Measurements from ENCODE around the gene ROCK1.

ROCK1 gene

DNA sequence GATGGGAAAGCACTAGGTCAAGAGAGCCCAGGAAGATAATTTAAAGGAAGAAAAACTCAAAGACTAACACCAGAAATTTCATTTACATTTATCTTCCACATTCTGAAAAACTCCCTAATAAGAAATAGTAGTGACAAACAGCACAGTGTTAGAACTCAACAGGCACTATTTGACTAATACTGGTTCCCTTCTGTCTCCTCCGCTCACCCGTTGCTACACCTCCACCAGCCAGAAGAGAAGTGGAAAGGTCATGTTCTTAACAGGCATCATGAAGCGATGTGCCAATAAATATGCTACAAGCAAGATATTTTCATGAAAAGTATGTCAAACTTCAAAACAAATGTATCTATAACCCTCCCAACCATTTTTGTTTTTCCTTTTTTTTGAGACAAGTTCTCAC lies 5.7 kb downstream of the ROCK1 start:
- DNase-seq (ENCODE audit: low spot score) = no peak

- DNase-seq (ENCODE audit: low spot score) = no peak
Observed at GRCh38 chr18:21101172-21101571, 10.4 kb downstream of the ROCK1 start.

DNA sequence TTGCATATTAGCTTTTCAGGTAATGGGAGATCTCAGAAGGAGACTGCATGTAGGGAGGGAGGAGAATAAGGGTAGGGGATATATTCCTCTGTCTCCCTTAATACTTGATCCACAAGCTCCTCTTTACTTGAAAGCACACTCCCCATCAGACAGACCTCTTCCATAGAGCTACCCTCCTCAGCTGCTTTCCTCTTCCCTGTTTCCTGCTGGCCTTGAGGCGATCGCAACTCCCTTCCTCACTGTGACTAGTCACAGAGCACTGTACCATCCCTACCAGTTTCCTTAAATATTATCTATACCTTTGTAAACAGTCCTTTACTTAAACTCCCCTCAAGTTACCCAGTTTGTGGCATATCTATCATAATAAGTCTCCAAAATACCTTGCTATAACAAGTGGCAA lies 10.9 kb downstream of the ROCK1 start:
- DNase-seq (ENCODE audit: low spot score) = no peak

DNA sequence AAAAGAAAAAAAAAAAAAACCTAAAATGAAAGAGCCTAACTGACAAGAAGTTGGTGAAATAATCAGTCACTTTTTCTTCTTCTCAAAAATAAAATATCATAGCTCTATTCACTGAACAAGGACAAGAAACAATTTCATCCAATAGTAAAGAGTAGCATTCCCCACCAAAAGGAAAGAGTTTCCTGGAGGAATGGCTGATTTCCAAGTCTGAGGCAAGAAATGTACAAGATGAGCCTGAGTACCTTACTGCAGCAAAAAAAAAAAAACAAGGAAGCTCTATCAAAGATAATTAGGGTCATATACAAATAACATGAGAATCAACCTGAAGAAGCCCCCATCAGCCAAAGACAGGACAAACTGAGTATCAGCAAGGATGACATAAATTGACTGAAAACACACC lies 11.5 kb downstream of the ROCK1 start:
- no peak for DNase-seq (ENCODE audit: low spot score)

DNA sequence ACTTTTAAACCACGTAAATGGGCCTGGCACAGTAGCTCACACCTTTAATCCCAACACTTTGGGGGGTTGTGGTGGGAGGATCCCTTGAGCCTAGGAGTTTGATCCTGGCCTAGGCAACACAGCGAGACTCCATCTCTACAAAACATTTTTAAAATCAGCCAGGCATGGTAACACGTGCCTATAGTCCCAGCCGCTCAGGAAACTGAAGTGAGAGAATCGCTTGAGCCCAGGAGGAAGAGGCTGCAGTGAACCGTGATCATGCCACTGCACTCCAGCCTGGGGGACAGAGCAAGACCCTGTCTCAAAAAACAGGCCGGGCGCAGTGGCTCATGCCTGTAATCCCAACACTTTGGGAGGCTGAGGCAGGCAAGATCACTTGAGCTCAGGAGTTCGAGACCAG lies 12.2 kb downstream of the ROCK1 start:
- DNase-seq (ENCODE audit: low spot score) = no peak

DNA sequence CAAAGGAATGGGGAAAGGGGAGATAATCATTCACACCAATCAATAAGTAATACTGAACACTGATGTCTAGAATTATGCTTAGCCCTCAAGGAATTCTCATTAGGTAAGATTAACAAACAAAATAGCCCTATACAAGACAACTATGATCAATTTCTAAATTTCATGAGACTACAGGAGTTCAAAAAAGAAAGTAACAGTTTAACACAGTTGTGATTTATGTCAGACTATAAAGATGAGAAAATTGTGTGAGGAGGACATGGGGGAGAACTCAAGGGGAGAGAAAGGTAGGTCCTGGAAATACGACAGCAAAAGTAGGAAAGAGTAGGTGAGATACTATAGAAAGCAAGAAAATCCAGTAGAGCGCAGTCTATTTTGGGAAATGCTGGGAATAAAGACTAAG lies 14.9 kb downstream of the ROCK1 start:
- no peak for DNase-seq (ENCODE audit: low spot score)

- no peak for DNase-seq (ENCODE audit: low spot score)
Observed at GRCh38 chr18:21093133-21093532, 18.5 kb downstream of the ROCK1 start.

GRCh38 chr18:21090680-21091079 lies 20.9 kb downstream of the ROCK1 start:
- no peak for DNase-seq (ENCODE audit: low spot score)

DNA sequence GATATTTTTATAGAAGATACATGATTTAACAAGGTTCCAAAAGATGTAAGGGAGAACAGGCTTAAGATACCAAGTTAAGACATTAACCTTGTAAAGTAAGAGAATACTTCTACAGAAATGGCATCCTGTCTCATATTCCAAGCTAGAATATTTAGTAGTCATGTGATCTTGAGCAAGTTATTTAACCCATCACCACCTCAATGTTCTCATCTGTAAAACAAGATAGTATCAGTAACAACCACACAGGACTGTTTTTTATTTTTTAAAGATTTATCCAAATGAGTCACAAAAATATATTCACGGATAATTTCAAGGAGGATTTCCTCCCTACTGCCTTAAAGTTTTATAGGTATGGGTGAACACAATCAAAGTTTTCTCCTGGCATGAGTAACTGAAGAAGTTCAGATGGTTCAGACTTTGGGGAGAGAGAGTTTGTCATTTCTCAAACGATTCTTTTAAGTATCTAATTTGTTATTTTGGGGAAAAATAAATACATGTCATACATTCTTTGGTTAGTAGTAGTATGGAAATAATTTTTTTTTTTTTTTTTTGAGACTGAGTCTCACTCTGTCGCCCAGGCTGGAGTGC lies 25.9 kb downstream of the ROCK1 start:
- no peak for DNase-seq (ENCODE audit: low spot score)

GRCh38 chr18:21084511-21085078 lies 27.0 kb downstream of the ROCK1 start:
- no peak for DNase-seq (ENCODE audit: low spot score)

- DNase-seq (ENCODE audit: low spot score) = no peak
Observed at GRCh38 chr18:21083017-21083416, 28.6 kb downstream of the ROCK1 start.

- DNase-seq (ENCODE audit: low spot score) = no peak
Observed at GRCh38 chr18:21081426-21081825, 30.2 kb downstream of the ROCK1 start.

GRCh38 chr18:21080576-21080975 lies 31.0 kb downstream of the ROCK1 start:
- no peak for DNase-seq (ENCODE audit: low spot score)

DNA sequence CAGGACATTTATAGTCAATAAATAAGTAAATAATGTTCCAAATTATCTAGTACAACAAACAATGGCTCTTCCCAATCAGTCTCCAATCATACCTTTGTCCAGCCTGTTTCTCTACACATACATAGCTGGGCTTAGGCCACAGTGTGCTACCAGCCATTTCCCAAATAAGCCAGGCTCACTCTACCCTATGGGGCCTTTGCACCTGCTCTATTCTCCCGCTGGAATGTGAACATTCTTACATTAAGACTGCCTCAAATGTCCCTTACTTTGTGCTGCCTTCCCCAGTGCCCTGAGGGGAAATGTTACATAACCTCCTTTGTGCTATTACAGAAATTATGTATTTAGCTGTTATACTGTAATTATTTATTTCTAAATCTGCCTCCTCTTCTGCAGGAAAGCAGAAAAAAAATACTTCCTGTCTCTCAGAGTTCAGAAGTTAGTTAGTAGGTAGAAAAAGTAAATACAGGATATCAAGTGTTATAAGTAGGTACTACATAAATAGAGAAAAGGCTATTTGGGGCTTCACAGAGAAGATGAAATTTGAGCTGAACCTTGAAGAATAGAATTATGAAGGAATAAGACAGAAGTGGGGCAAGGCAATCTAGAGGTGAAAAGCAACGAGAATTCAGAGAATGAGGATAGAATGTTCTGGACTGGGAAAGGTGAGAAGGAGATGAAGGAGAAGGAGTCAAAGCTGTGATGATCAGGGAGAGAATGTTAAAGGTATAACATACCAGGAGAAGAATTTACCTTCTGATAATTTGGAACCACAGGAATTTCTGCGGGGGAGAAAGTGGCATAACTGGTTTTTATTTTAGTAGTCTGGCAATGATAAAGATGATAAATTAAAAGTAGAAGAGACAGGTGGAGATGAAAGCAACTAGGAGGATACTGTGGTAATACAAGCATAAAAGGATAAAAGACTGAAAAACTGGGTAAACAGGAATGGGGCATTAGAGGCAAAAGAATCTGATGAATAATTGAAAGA lies 37.0 kb downstream of the ROCK1 start:
- DNase-seq (ENCODE audit: low spot score) = no peak

GRCh38 chr18:21073180-21073579 lies 38.4 kb downstream of the ROCK1 start:
- no peak for DNase-seq (ENCODE audit: low spot score)

DNA sequence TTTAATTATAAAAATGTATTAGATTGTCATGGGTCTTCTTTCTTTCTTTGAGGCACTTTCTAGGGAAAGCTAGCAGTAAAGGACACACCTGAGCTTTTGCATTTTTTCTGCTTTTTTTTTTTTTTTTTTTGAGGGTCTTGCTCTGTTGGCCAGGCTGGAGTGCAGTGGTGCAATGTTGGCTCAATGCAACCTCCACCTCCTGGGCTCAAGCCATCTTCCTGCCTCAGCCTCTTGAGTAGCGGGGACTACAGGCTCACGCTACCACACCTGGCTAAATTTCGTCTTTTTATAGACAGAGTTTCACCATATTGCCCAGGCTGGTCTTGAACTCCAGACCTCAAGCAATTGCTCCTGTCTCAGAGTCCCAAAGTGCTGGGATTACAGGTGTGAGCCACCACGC lies 40.5 kb downstream of the ROCK1 start:
- DNase-seq (ENCODE audit: low spot score) = no peak

- DNase-seq (ENCODE audit: low spot score) = no peak
Observed at GRCh38 chr18:21069468-21069867, 42.1 kb downstream of the ROCK1 start.

- DNase-seq (ENCODE audit: low spot score) = no peak
Observed at GRCh38 chr18:21064347-21064746, 47.3 kb downstream of the ROCK1 start.

GRCh38 chr18:21063011-21063410 lies 48.6 kb downstream of the ROCK1 start:
- no peak for DNase-seq (ENCODE audit: low spot score)

DNA sequence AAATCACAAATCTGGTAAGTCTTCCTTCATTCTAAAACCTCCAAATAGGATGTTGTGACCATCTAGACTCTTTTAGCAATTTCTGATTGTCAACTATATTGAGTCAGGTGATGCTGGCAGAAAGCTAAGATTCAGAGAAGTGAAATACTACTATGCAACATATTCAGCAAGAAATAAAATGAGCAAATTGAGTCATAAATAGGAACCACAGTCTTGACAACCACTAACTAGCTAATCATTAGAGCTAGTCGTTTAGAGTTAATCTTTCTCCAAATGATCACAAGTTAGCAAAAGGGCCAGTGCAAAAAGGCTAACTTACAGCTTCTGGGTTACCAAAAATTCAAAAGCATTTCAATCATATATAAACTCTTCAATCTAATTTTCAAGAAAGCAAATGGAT lies 54.5 kb downstream of the ROCK1 start:
- DNase-seq (ENCODE audit: low spot score) = no peak

- DNase-seq (ENCODE audit: low spot score) = no peak
Observed at GRCh38 chr18:21056545-21056944, 55.1 kb downstream of the ROCK1 start.

DNA sequence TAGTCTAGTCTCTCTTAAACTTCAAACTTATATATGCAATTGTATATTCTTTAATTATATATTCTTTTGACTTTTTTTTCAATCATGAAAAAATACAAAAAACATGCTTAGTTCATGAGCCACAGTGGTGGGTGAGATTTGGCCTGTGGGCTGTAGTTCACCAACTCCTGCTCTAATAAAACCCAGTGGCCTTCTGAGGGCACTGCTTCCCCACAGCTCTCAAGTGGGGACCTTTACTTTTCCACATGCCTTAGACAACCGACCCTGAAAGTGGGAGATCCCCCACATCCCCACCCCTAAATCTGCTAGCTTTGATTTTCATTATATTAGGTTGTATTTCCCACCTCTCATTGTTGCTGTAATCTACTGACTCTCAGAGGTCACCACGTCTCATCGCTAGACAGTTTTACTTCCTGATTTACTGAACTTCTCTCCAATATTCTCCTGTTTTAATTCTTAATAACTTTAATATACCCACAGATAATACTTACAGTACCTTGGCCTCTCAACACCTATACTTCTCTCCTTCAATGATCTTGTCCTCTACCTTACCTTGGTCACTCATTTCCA lies 57.3 kb downstream of the ROCK1 start:
- DNase-seq (ENCODE audit: low spot score) = no peak

- no peak for DNase-seq (ENCODE audit: low spot score)
Observed at GRCh38 chr18:21053127-21053526, 58.5 kb downstream of the ROCK1 start.

Measured in D341Med (cell line).